Mammary epithelial cell (primary cell): ENCODE results near the gene THRB.

ENCODE experiments used
- EZH2 ChIP-seq: IDR thresholded peaks from 2 replicates; pipeline ENCODE4 v1.6.1; 2012; ENCODE audit warnings: low read length, inconsistent platforms, borderline replicate concordance
- TF ChIP-seq, protein P1 (sequence below), 2 donors: IDR thresholded peaks in 1 of 2; conservative IDR thresholded peaks in 1 of 2; 2 replicates each; pipeline ENCODE4 v1.5.1; 2011 to 2012; ENCODE audit warnings: inconsistent platforms in 2 of 2, low read length in 2 of 2, mild to moderate bottlenecking in 2 of 2, control low read depth in 1 of 2, low read depth in 1 of 2; ENCODE audit not compliant: insufficient read depth in 1 of 2; ENCODE audit errors: extremely low read depth in 1 of 2

- TF ChIP-seq, protein P1, sequence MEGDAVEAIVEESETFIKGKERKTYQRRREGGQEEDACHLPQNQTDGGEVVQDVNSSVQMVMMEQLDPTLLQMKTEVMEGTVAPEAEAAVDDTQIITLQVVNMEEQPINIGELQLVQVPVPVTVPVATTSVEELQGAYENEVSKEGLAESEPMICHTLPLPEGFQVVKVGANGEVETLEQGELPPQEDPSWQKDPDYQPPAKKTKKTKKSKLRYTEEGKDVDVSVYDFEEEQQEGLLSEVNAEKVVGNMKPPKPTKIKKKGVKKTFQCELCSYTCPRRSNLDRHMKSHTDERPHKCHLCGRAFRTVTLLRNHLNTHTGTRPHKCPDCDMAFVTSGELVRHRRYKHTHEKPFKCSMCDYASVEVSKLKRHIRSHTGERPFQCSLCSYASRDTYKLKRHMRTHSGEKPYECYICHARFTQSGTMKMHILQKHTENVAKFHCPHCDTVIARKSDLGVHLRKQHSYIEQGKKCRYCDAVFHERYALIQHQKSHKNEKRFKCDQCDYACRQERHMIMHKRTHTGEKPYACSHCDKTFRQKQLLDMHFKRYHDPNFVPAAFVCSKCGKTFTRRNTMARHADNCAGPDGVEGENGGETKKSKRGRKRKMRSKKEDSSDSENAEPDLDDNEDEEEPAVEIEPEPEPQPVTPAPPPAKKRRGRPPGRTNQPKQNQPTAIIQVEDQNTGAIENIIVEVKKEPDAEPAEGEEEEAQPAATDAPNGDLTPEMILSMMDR (conservative IDR thresholded peaks at IDR 0.05 in 1 of 2, IDR thresholded peaks at IDR 0.05 in 1 of 2; ENCODE audit: extremely low read depth in 1 of 2, insufficient read depth in 1 of 2, low read depth in 1 of 2, low read length in 2 of 2), result peak; percentile 70 to 74
- TF ChIP-seq EZH2, result no peak
These were observed 405.9 kb downstream of the THRB start for GRCh38 chr3:24088782-24089181.
